CD4-positive, alpha-beta T cell treated with Interleukin-15 for 4 hours (primary cell): ENCODE results near the gene SMYD3.

Source experiments
- DNase-seq: peaks from one replicate; pipeline ENCODE4 v3.0.0-alpha.2; 2020; ENCODE audit warnings: low spot score

The SMYD3 gene

DNA sequence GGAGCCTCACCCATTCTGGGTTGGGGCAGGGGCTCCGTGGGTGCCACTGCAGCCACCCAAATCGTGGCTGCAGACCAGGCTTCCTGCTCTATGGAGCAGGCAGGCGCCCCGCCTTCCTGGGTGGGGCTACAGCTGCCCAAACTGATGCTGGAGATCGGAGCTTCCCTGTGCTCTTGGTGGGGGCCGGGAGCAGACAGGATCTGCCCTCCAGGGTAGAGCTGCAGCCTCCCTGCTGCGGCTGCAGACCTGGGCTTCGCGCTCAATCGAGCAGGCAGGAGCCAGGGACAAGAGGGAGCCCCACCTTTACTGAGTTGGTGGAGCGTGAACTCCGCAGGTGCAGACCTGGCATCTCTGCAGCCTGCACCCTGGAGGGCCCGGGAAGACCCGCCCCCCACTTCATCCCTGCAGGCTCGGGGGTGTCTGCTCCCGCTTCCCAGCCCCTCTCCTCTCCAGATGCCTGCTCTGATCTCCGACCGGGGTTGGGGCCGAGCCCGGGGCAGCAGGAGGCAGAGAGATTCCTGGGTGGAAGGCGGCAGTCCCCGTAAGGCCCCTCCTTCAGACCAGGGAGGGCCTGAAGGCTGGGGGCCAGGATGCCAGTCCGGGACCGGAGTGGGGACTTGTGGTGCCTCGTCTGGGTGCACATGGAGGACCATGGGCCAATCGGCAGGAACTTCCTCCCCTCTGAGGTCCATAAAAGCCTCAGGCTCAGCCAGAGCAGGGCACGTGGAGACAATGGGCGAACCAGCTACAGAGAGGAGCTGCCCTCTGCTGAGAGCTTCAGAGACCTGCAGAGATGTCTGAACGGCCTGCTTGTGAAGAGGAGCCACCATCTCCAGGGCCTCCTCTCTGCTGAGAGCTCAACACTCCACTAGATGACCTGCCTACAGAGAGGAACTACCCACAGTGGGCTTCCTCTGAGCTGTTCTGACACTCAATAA lies 359.3 kb downstream of the SMYD3 start:
- no peak for DNase-seq

DNA sequence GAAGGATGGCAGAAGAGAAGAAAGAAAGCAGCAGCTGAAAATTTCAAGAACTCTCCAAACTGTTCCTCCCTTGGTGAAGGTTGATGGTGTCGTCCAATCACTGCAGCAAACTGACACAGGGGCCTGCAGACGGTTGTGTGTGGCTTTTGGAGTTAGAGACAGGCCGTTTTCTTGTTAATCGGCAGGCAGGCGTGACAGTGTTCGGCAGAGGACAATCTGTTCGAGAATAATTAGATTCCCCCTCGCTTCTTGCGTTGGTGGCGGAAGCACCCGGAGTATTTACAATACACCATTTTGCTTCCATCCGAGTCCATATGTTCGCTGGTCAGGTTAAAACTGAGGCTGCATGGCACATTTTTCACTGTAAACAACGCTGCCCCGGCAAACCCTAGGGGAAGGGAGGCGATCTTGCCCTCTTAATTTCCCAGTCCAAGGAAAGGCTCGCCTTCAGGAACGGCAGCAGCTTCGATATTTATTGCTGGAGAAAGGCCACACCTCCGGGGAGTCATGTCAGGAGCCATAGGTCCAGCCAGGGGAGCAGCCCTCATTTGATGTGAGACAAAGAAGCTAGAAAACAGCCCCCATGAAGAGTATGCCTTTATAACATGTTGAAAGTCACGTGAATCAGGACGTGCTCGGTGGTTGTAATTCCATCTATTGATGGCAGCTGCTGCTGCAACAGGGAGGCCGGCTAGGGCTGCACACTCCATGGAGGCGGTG lies 360.1 kb downstream of the SMYD3 start:
- no peak for DNase-seq

DNA sequence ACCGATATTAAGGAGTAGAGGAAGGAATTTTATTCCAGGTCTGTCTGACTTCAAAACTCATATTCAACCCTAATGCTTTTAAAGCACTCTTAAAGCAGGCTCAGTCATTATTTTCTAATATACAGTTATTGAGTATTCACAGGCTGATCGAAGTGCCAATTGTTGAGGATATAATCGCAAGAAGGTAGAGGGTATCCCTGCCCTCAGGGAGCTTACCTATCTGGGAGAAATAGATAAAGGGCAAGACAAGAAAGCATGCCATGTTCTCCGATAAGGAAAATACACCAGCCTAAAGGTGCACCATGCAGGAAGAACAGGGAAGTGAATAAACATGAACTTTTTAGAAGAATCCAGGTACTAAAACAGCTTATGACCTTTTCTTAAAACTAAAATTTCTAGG lies 361.2 kb downstream of the SMYD3 start:
- no peak for DNase-seq

DNA sequence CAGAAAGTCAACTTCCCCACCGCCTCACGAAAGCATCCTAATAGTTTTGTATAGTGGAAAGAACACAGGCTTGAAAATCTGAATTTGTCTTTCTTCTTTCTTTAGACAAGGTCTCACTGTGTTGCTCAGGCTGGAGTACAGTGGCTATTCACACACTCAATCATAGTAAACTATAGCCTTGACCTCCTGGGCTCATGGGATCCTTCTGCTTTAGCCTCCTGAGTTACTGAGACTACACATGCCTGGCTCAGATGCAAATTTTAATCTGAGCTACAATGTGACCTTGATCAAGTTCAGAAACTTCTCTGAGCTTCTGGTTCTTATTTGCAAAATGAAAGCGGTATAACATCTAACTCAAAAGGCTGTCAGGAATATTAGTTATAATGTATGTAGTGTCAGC lies 362.1 kb downstream of the SMYD3 start:
- DNase-seq, result no peak

DNA sequence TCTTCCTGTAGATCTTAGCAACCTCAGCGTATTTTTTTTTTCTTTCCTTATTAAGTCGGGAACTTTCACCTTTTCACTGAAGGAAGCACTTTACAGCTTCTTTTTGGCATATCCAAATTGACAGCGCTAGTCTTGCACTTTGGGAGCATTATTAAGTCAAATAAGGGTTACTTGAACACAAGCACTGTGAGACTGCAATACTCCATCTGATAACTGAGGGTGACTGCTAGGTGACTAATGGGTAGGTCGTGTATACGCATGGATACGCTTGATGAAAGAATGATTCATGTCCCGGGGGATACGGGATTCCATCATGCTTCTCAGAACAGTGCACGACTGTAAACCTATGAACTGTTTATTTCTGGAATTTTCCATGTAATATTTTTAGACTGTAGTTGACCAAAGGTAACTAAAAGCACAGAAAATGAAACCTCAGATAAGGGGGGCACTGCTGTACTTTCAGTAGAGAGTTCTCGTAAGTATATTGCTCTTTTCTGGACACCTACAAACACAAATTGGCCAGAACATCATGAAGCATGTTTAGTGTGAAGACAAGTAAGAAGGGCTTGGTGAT lies 364.7 kb downstream of the SMYD3 start:
- no peak for DNase-seq

DNA sequence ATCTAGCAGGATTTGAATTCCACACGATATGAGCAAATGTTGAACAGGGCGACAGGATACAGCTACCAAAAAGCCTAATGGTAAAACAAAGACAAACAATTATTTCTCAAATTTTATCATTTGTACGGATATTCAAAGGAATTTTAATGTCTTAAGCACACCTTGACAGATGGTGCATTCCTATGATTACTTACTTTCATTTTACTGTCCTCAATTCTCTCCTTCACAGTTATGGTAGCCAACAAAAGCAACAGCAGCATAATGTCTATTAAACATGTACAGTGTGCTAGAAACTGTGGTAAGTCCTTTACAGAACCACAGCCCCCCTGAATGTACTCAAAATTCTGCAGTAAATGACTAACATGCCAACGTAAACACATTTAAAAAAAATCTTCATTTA lies 365.8 kb downstream of the SMYD3 start:
- no peak for DNase-seq

DNA sequence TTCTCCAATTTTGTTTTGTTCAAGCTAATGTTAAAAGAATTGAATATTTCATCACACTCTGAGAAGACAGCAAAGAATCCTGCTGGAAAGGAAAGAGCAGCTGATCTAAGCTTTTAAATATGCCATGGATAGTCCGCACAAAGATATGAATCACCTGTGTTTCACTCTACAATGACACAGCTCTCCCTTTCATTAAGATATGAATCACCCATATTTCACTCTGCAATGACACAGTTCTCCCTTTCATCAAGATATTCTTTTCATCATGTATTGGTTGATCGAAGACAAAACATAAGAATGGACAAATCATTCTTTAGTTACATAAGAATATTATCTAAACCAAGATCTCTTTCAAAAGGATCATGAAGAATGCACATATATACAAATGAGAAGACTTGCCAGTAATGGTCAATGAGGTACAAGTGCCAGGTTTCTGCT lies 367.3 kb downstream of the SMYD3 start:
- no peak for DNase-seq

DNA sequence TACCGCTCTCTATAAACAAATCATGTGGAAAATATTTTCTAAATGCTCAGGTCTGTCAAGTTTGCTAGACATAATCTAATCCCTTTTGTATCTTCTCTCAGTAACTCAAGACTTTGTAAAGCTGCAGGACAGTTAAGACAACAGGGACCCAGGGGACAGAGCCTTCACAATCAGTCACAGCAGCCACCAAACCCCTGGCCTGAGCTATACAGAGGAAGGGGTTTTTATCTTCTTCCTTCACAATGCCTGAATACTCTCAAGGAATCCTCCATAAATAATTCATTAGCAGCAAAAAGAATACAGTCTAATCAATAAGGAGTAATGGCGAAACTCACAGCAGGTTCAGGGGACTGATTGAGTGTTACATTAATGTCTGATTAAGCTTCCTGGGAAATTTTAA lies 368.3 kb downstream of the SMYD3 start:
- DNase-seq, result no peak

DNA sequence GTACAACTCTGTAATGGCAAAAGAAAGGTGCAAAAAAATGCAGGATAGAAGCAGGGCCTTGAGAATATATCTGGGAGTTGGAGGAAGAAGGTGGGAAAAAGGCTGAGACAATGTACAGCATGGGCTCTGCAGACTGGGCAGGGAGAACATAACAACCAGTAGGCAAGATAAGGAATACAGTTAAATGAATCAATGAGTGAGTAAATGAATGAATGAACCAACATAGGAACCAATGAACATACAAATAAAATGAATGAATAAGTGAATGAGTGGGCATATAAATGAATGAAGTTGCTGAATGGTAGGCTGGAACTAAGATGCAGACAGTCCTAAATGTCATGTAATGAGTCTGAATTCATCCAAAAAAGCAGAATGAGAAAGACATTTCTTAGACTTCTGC lies 370.6 kb downstream of the SMYD3 start:
- no peak for DNase-seq

DNA sequence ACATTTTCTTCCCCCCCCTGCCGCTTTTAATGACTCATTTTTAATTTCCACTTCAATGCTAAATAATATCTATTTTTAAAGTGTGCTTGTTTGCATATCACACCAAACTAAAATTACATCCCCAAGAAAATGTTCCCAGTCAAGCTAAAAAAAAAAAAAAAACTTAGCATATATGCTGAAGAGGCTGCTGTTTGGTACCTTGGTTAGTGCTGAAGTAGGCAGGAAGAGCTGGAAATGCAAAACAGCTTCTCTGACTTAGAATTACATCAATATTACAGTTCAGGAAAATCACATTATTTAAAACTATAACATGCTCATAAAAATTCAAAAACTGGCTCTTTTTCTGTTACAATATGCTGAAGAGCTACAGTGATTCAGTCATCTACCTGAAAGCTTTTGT lies 372.3 kb downstream of the SMYD3 start:
- DNase-seq, result no peak

DNA sequence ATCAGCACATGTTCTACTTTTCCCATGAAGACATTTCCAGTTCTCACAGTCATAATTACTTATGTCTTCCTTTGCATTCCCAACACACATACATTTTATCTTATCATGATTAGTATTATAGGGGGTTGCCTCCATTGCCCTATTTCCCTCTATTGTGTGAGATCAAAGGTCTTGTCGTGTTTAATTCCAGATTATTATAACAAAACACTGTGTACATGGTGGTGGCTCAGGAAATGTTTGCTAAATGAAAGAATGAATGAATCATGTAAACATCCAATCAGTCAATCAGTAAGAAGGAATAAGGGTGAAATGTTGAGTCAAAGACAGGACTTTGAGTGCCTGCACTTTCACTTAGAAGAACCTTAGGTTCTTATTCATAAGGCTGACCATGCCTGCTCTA lies 376.0 kb downstream of the SMYD3 start:
- no peak for DNase-seq

DNA sequence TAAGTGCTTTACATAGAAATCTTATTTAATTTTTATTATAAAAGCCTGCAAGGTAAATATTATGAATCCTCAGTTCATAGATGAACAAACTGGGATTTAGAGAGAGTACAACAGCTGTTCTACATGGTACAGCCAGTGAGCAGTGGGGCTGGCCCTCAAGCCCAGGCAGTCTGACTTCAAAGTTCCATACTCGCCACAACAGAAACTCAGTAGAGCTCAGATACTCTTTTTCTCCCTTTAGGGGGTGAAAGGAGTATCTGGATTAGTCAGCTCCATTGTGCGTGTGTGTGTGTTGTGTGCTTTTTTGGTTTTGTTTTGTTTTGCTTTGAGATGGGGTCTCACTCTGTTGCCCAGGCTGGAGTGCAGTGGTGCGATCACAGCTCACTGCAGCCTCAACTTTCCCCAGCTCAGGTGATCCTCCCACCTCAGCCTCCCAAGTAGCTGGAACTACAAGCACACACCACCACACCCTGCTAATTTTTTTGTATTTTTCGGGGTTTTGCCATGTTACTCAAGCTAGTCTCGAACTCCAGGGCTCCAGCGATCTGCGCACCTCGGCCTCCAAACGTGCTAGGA lies 378.5 kb downstream of the SMYD3 start:
- DNase-seq, result no peak

DNA sequence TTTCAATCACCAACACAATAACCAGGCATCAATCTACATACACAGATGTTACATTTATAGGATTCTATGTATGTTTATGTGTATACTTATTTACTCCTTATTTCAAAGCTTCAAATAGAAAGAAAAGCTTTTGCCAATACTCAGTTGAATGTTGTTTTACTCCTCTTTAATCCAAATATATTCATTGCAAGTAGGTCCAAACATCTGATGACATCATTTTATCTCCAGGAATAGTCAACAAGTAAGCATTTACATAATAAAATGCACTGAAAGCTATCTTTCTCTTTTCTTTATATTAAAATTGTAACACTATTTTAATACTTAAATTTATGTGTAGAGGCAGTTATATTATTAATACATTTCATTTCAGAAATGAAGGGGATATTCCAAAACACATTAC lies 380.5 kb downstream of the SMYD3 start:
- no peak for DNase-seq

DNA sequence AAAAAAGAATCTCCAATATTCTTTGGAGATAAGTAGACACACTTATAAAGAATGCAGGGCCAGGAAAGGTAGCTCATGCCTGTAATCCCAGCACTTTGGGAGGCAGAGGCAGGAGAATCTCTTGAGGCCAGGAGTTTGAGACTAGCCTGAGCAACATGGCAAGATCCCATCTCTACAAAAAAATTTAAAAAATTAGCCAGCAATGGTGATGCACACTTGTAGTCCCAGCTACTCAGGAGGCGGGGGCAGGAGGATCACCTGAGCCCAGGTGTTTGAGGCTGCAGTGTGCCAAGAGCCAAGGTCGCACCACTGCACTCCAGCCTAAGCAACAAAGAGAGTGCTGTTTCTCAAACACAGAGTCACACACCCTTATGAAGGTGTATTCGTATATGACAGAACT lies 385.0 kb downstream of the SMYD3 start:
- no peak for DNase-seq

DNA sequence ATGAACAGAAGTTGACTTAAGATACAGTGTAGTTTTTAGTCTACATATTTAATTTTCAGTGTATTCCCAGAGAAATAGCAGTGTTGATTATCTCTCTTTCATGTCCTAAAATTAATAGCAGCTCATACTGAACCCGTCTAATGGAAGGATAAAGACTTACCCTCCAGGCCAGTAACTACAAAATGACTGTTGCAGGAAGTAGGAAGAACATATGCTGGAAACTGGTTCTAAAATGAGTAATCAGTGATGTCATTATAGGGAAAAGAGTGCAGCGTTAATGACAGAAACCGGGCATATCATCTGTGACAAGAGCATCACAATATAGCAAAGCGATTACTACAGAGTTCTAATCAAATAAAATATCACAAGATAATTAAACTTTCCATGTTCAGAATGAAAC lies 385.5 kb downstream of the SMYD3 start:
- DNase-seq, result no peak

DNA sequence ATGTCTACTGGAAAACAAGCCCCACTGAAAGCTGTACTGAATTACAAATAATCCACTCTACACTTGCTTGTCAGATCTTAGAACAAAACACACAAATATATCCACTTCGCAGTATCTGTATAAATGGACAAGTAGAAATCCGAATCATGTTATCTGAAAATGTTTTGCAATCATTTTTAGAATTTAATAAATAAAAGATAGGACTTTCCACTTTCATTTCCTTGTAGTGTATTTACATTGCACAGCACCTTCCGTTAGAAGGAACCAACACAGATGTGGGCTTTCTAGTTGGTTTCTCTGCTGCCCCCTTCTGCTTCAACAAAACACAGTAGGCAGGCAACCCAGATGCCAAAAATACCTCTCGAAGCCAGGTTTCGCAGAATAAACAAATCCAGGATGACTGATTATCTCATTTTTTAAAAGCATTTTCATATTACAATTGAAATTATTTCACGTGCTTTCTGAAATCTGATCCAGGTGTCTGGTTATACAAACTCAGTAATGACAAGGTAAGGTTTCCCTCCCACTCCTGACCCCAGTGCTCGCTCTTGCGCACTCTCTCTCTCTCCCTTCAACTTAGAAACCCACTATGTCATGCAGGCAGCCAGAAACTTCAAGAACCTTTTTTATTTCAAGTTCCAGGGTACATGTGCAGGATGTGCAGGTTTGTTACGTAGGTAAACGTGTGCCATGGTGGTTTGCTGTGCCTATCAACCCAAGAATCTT lies 389.9 kb downstream of the SMYD3 start:
- DNase-seq, result peak; percentile 37

DNA sequence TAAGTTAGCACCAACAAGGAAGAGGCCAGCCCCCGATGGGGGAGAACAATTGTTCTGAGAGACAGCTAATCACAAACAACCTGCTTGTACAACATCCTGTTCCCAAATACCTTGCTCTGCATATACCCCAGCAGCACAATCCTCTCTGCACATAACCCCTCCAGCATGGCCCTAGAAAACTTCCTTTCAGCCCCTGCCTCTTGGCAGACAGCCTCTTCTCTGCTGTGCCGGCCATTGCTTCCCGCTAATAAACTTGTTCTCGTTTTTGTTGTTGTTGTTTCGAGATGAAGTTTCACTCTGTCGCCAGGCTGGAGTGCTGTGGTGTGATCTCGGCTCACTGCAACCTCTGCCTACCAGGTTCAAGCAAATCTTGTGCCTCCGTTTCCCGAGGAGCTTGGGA lies 392.7 kb downstream of the SMYD3 start:
- no peak for DNase-seq

DNA sequence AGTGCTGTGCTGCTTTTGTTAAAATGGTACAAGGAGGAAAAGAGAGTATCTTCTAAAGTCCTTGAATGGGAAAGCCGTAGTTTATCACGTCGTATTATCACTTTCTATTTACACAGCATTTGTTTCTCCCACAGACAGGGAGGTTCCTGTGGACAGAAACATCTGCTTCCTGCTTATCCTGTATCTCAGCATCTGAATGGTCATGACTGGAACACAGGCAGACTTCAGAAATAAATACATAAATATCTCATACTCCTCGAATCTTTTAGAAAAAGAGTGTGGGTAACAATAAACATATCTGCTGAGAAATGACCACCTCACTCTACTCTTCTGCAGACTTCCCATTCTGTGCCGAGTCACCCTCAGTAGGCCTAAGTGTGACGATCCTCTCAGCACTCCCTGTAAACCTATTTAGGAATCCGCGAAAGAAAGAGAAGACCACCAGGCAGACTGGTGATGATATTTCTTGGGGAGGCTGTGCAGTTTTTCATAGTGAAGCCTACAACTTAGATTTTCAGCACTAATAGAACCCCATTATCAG lies 393.5 kb downstream of the SMYD3 start:
- no peak for DNase-seq

DNA sequence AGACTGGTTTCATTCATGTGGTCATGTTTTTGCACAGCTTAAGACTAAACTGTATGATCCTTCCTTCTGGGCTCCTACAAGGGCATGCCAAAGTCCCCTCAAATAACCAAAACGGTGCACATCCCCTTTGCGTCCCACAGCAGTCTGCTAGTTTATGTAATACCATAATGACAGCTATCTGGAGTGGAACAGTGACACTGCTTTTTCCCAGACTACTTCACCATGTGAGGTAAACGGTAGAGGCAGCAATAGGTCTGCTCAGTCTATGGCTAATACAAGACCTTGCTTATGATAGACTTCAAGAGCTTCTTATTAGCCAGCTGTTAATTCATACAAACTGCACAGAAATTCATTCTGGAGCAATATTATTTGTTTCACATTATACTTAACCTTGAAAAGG lies 395.5 kb downstream of the SMYD3 start:
- no peak for DNase-seq

DNA sequence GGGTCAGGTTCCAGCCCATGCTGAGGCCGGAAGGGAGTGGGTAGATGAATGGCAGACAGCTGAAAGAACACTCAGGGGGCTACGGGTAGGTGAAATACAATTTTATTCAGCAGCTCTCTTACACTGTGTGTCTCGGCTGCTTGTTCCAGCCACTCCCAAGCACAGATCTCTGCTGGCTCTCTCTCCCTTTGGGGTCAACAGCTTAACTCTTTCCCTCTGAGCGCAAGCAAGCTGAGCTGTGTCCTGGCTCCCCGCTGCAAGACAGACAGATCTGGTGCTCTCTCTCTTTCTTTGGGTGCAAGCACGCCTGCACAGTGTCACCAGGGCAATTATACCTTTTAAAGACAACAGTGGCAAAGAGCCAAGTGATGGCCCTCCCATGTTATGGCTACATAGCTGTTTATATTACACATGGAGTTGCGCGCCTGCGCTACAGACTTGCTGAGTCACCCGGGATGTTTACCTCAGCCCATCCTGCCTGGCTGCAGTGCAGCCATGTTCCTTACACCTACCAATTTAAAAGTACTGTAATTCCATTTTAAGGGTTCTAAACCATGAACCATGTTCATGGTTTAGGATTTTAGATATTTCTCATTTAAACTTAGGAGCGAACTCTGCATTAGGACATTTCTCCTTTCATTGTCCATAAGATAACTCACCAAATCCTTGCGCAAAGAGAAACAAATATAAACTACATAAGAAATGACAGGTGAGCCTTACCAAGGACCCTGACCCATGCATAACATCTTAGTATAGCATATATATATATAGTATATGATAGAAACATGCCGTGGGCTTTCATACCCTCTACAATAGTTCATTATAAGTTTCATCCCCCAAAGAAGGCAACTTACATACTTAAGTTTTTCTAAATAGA lies 396.5 kb downstream of the SMYD3 start:
- DNase-seq, result no peak
